ENCODE results near the gene TUBA1A.

TUBA1A gene

GRCh38 chr12:49232940-49233841, 44.3 kb upstream of the TUBA1A start (continued):
- TF ChIP-seq, protein P1, sequence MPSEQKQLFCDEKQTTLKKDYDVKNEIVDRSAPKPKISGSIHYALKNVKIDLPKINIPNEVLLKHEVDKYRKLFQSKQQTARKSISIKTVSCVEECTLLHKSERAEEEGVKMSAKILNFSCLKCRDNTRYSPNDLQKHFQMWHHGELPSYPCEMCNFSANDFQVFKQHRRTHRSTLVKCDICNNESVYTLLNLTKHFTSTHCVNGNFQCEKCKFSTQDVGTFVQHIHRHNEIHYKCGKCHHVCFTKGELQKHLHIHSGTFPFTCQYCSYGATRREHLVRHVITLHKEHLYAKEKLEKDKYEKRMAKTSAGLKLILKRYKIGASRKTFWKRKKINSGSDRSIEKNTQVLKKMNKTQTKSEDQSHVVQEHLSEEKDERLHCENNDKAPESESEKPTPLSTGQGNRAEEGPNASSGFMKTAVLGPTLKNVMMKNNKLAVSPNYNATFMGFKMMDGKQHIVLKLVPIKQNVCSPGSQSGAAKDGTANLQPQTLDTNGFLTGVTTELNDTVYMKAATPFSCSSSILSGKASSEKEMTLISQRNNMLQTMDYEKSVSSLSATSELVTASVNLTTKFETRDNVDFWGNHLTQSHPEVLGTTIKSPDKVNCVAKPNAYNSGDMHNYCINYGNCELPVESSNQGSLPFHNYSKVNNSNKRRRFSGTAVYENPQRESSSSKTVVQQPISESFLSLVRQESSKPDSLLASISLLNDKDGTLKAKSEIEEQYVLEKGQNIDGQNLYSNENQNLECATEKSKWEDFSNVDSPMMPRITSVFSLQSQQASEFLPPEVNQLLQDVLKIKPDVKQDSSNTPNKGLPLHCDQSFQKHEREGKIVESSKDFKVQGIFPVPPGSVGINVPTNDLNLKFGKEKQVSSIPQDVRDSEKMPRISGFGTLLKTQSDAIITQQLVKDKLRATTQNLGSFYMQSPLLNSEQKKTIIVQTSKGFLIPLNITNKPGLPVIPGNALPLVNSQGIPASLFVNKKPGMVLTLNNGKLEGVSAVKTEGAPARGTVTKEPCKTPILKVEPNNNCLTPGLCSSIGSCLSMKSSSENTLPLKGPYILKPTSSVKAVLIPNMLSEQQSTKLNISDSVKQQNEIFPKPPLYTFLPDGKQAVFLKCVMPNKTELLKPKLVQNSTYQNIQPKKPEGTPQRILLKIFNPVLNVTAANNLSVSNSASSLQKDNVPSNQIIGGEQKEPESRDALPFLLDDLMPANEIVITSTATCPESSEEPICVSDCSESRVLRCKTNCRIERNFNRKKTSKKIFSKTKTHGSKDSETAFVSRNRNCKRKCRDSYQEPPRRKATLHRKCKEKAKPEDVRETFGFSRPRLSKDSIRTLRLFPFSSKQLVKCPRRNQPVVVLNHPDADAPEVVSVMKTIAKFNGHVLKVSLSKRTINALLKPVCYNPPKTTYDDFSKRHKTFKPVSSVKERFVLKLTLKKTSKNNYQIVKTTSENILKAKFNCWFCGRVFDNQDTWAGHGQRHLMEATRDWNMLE (tag by site-specific recombination; conservative IDR thresholded peaks at IDR 0.05; ENCODE audit: low read depth): no peak
- no peak for TF ChIP-seq ZNF837 (tag by site-specific recombination; IDR thresholded peaks at IDR 0.05)
- no peak for TF ChIP-seq ZNF76 (tag by site-specific recombination; IDR thresholded peaks at IDR 0.05; ENCODE audit: borderline replicate concordance, low read depth)
- TF ChIP-seq, protein P2, sequence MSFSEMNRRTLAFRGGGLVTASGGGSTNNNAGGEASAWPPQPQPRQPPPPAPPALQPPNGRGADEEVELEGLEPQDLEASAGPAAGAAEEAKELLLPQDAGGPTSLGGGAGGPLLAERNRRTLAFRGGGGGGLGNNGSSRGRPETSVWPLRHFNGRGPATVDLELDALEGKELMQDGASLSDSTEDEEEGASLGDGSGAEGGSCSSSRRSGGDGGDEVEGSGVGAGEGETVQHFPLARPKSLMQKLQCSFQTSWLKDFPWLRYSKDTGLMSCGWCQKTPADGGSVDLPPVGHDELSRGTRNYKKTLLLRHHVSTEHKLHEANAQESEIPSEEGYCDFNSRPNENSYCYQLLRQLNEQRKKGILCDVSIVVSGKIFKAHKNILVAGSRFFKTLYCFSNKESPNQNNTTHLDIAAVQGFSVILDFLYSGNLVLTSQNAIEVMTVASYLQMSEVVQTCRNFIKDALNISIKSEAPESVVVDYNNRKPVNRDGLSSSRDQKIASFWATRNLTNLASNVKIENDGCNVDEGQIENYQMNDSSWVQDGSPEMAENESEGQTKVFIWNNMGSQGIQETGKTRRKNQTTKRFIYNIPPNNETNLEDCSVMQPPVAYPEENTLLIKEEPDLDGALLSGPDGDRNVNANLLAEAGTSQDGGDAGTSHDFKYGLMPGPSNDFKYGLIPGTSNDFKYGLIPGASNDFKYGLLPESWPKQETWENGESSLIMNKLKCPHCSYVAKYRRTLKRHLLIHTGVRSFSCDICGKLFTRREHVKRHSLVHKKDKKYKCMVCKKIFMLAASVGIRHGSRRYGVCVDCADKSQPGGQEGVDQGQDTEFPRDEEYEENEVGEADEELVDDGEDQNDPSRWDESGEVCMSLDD (tag by site-specific recombination; IDR thresholded peaks at IDR 0.05): no peak
- TF ChIP-seq HOXC10 (CRISPR knock-in tag; IDR thresholded peaks at IDR 0.05): no peak
- no peak for TF ChIP-seq KLF1 (tag by site-specific recombination; IDR thresholded peaks at IDR 0.05)
- no peak for TF ChIP-seq ZBTB49 (tag by site-specific recombination; IDR thresholded peaks at IDR 0.05; ENCODE audit: low read depth)
- TF ChIP-seq BCL11B (tag by site-specific recombination; IDR thresholded peaks at IDR 0.05; ENCODE audit: low read depth): 0 out of 2 replicates have a peak, but pooled peaks have one; percentile 19
- TF ChIP-seq ZNF214 (tag by site-specific recombination; IDR thresholded peaks at IDR 0.05; ENCODE audit: borderline replicate concordance): no peak
- no peak for TF ChIP-seq ZNF184 (tag by site-specific recombination; IDR thresholded peaks at IDR 0.05)
- no peak for TF ChIP-seq SALL2 (tag by site-specific recombination; IDR thresholded peaks at IDR 0.05; ENCODE audit: borderline replicate concordance)
- no peak for TF ChIP-seq ZNF174 (tag by site-specific recombination; IDR thresholded peaks at IDR 0.05)
- TF ChIP-seq ZNF394 (tag by site-specific recombination; IDR thresholded peaks at IDR 0.05; ENCODE audit: borderline replicate concordance): no peak
- TF ChIP-seq KLF16 (tag by site-specific recombination; IDR thresholded peaks at IDR 0.05): no peak
- TF ChIP-seq ZBTB7A (tag by site-specific recombination; IDR thresholded peaks at IDR 0.05; ENCODE audit: low read depth): no peak
- TF ChIP-seq ZNF639 (tag by site-specific recombination; IDR thresholded peaks at IDR 0.05): no peak
- TF ChIP-seq, protein P3, sequence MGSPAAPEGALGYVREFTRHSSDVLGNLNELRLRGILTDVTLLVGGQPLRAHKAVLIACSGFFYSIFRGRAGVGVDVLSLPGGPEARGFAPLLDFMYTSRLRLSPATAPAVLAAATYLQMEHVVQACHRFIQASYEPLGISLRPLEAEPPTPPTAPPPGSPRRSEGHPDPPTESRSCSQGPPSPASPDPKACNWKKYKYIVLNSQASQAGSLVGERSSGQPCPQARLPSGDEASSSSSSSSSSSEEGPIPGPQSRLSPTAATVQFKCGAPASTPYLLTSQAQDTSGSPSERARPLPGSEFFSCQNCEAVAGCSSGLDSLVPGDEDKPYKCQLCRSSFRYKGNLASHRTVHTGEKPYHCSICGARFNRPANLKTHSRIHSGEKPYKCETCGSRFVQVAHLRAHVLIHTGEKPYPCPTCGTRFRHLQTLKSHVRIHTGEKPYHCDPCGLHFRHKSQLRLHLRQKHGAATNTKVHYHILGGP (tag by site-specific recombination; IDR thresholded peaks at IDR 0.05): no peak
- TF ChIP-seq, protein P4, sequence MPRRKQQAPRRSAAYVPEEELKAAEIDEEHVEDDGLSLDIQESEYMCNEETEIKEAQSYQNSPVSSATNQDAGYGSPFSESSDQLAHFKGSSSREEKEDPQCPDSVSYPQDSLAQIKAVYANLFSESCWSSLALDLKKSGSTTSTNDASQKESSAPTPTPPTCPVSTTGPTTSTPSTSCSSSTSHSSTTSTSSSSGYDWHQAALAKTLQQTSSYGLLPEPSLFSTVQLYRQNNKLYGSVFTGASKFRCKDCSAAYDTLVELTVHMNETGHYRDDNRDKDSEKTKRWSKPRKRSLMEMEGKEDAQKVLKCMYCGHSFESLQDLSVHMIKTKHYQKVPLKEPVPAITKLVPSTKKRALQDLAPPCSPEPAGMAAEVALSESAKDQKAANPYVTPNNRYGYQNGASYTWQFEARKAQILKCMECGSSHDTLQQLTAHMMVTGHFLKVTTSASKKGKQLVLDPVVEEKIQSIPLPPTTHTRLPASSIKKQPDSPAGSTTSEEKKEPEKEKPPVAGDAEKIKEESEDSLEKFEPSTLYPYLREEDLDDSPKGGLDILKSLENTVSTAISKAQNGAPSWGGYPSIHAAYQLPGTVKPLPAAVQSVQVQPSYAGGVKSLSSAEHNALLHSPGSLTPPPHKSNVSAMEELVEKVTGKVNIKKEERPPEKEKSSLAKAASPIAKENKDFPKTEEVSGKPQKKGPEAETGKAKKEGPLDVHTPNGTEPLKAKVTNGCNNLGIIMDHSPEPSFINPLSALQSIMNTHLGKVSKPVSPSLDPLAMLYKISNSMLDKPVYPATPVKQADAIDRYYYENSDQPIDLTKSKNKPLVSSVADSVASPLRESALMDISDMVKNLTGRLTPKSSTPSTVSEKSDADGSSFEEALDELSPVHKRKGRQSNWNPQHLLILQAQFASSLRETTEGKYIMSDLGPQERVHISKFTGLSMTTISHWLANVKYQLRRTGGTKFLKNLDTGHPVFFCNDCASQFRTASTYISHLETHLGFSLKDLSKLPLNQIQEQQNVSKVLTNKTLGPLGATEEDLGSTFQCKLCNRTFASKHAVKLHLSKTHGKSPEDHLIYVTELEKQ (tag by site-specific recombination; IDR thresholded peaks at IDR 0.05; ENCODE audit: borderline replicate concordance): no peak
- TF ChIP-seq ZNF658 (tag by site-specific recombination; IDR thresholded peaks at IDR 0.05): no peak
- no peak for TF ChIP-seq YY1 (tag by site-specific recombination; IDR thresholded peaks at IDR 0.05)
- TF ChIP-seq ZNF24 (tag by site-specific recombination; IDR thresholded peaks at IDR 0.05): no peak
- no peak for TF ChIP-seq SETDB1 (IDR thresholded peaks at IDR 0.05; ENCODE audit: insufficient read length, low read length)
